ENCODE results near the gene VDAC1.
"Not testable (repeated sequence)": the region's sequence is repeated elsewhere in the genome, so short reads cannot be mapped to it uniquely, and the experiment has no call there.

Gene VDAC1

GRCh38 chr5:133994297-133994989 lies 10.3 kb downstream of the VDAC1 start:
- no peak for DNase-seq

GRCh38 chr5:133993185-133993936 lies 11.4 kb downstream of the VDAC1 start:
- no peak for DNase-seq

- DNase-seq: no peak
These were observed 12.2 kb downstream of the VDAC1 start for GRCh38 chr5:133992429-133993155.

- no peak for DNase-seq
These were observed 13.4 kb downstream of the VDAC1 start for GRCh38 chr5:133991171-133991910.

- no peak for DNase-seq
These were observed 14.4 kb downstream of the VDAC1 start for GRCh38 chr5:133990396-133990795.

GRCh38 chr5:133985540-133986180 lies 19.1 kb downstream of the VDAC1 start:
- no peak for DNase-seq

- DNase-seq: no peak
These were observed 21.1 kb downstream of the VDAC1 start for GRCh38 chr5:133983674-133984073.

GRCh38 chr5:133981714-133982113 lies 23.1 kb downstream of the VDAC1 start:
- no peak for DNase-seq

GRCh38 chr5:133980652-133981051 lies 24.1 kb downstream of the VDAC1 start:
- DNase-seq: no peak

- no peak for DNase-seq
These were observed 25.8 kb downstream of the VDAC1 start for GRCh38 chr5:133978943-133979342.

- no peak for DNase-seq
These were observed 26.9 kb downstream of the VDAC1 start for GRCh38 chr5:133977858-133978257.

- DNase-seq: no peak
These were observed 27.5 kb downstream of the VDAC1 start for GRCh38 chr5:133977161-133977787.

- DNase-seq: not testable (repeated sequence)
These were observed 29.2 kb downstream of the VDAC1 start for GRCh38 chr5:133975546-133975945.

GRCh38 chr5:133974142-133974541 lies 30.6 kb downstream of the VDAC1 start:
- DNase-seq: no peak

GRCh38 chr5:133970325-133970909 lies 34.4 kb downstream of the VDAC1 start:
- no peak for DNase-seq

- no peak for DNase-seq
These were observed 35.0 kb downstream of the VDAC1 start for GRCh38 chr5:133969654-133970324.

- DNase-seq: peak; percentile 80
These were observed 36.4 kb downstream of the VDAC1 start, which contains the start of gene C5orf15 for GRCh38 chr5:133968204-133968980. C5orf15 (minus strand) TSS chr5:133968625; CDS start chr5:133968584, 41 bp downstream.

GRCh38 chr5:133967698-133968203 lies 37.0 kb downstream of the VDAC1 start:
- no peak for DNase-seq

- DNase-seq: no peak
These were observed 37.7 kb downstream of the VDAC1 start for GRCh38 chr5:133967124-133967523.

- no peak for DNase-seq
These were observed 38.7 kb downstream of the VDAC1 start for GRCh38 chr5:133966090-133966489.

Data from NCI-H2107 (cell line).